Measurements from ENCODE around the gene ZNF264. TPM values are rescaled to one million over a fixed set of nuclear protein-coding genes. Genes with fewer than 3 reads are reported as not detected.
"Not testable (repeated sequence)": the region's sequence is repeated elsewhere in the genome, so short reads cannot be mapped to it uniquely, and the experiment has no call there.

ZNF264 gene
- total RNA-seq, 1 donor from 2014 or later, result 36.1 TPM

GRCh38 chr19:57167385-57167784 lies 23.9 kb upstream of the ZNF264 start, which contains the start of gene DUXA:
TSS of gene DUXA (minus strand) at chr19:57167485. CDS start at chr19:57167443, 42 bp downstream.
- no peak for TF ChIP-seq CTCF (IDR thresholded peaks at IDR 0.05)
- Histone ChIP-seq H3K27ac (no peak within 1 kb of the TSS), H3K36me3 (no peaks in the 10 kb centered on the region), H3K4me1 (peaks cover 6% of the 10 kb centered on the region), H3K4me3 (no peak within 1 kb of the TSS), H3K27me3 (no peaks in the 10 kb centered on the region), H3K9me3 (no peaks in the 10 kb centered on the region)
- ATAC-seq (no peak), DNase-seq (no peak)
- intact Hi-C loops (cut with DNase I), result no loop called here

GRCh38 chr19:57171551-57172081 lies 19.7 kb upstream of the ZNF264 start:
- peak overlapping the region; percentile 37 for H3K4me3 ChIP-seq
- no peaks in the 10 kb centered on the region for H3K36me3 ChIP-seq
- no peaks in the 10 kb centered on the region for H3K27me3 ChIP-seq
- no peaks in the 10 kb centered on the region for H3K9me3 ChIP-seq
- peaks cover 10% of the 10 kb centered on the region for H3K4me1 ChIP-seq
- H3K27ac ChIP-seq, result peak overlapping the region; percentile 55
- ATAC-seq, result peak; percentile 58
- no peak for DNase-seq
- intact Hi-C loops (cut with DNase I), result no loop called here
- TF ChIP-seq CTCF (IDR thresholded peaks at IDR 0.05), result no peak

DNA sequence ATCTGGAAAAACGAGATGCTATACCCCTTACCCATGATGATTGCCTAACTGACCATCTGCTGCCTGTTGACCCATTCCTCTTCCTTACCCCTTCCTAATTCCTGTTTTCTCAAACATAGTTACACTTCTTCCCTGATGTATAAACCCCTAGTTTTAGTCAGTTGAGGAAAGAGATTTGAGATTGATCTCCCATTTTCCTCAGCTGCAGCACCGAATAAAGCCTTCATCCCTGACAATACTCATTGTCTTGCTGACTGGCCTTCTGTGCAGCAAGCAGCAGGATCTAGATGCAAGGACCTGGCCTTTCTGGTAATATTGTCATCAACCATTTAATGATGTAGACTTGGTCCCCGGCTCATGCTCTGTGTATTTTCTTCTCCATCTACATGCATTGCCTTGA lies 999 bp upstream of the ZNF264 start:
- Histone ChIP-seq H3K36me3 (peaks cover 23% of the 10 kb centered on the region), H3K4me3 (peak overlapping the region; percentile 90), H3K9me3 (no peaks in the 10 kb centered on the region), H3K27me3 (no peaks in the 10 kb centered on the region), H3K4me1 (peaks cover 22% of the 10 kb centered on the region), H3K27ac (no peak overlapping the region)
- intact Hi-C loops (cut with DNase I), result no loop called here
- ATAC-seq (no peak), DNase-seq (no peak)
- TF ChIP-seq CTCF (IDR thresholded peaks at IDR 0.05), result no peak

DNA sequence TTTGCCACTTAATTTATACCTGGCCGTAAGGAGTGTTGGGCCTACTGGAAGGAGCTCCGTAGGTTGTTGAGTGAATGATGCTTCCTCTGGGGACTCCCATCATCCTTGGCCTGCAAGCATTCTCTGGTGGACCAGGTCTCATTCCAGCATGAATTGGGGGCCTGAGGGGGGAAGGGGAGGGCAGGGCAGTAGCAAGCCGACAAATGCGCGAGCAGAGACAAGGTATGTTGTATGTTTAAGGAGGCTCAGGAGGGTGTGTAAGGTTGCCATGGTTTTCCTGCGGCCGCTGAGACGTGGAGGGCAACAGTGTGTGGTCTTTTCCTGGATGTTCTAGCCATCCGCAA lies 749 bp downstream of the ZNF264 start:
- no peaks in the 10 kb centered on the region for H3K27me3 ChIP-seq
- peaks cover 40% of the 10 kb centered on the region for H3K36me3 ChIP-seq
- intact Hi-C loops (cut with DNase I), result no loop called here
- peak overlapping the region; percentile 94 for H3K27ac ChIP-seq
- peak overlapping the region; percentile 90 for H3K4me3 ChIP-seq
- peaks cover 22% of the 10 kb centered on the region for H3K4me1 ChIP-seq
- no peak for TF ChIP-seq CTCF (IDR thresholded peaks at IDR 0.05)
- ATAC-seq (no peak), DNase-seq (no peak)
- no peaks in the 10 kb centered on the region for H3K9me3 ChIP-seq

DNA sequence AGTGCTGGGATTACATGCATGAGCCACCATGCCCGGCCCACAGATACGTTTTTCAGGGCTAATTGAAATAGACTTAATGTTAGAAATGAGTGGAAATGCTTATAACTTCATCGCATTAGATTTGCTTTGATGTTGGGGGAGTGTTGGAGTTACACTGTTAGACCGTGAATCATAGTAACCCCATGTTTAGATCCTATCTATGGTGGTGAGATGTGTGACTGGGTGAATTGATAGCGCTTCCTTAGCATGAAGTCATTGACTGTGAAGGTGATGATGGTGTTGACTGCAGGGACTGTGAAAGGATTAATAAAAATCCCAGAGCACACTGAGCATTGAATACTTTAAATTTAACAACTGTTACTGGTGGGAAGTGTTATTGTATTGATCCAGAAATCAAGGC lies 1.7 kb downstream of the ZNF264 start:
- peak overlapping the region; percentile 90 for H3K4me3 ChIP-seq

DNA sequence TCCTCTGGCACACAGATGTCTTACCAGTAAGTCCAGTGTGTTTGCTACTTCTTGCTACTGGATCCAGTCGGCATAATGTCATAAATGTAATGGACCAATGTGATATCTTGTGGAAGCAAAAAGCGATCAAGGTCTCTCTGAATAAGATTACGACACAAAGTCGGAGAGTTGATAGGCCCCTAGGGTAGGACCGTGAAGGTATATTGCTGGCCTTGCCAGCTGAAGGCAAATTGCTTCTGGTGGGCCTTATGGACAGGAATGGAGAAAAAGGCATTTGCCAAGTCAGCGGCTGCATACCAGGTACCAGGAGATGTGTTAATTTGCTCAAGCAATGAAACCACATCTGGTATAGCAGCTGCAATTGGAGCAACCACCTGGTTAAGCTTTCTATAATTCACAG lies 6.6 kb downstream of the ZNF264 start:
- H3K27me3 ChIP-seq; H3K4me3 ChIP-seq; DNase-seq; ATAC-seq; H3K9me3 ChIP-seq; H3K27ac ChIP-seq; intact Hi-C loops (cut with DNase I); H3K4me1 ChIP-seq: not testable (repeated sequence)
- peaks cover 66% of the 10 kb centered on the region for H3K36me3 ChIP-seq

More for the DNA sequence above, 1.7 kb downstream of the ZNF264 start:
- peaks cover 50% of the 10 kb centered on the region for H3K36me3 ChIP-seq
- intact Hi-C loops (cut with DNase I), result no loop called here
- no peaks in the 10 kb centered on the region for H3K9me3 ChIP-seq
- peaks cover 22% of the 10 kb centered on the region for H3K4me1 ChIP-seq
- DNase-seq (no peak), ATAC-seq (no peak)
- no peak overlapping the region for H3K27ac ChIP-seq
- H3K27me3 ChIP-seq, result no peaks in the 10 kb centered on the region
- TF ChIP-seq CTCF (IDR thresholded peaks at IDR 0.05), result no peak

Measured in upper lobe of right lung (tissue), 1 donor.